ENCODE results near the gene MIP.

DNA sequence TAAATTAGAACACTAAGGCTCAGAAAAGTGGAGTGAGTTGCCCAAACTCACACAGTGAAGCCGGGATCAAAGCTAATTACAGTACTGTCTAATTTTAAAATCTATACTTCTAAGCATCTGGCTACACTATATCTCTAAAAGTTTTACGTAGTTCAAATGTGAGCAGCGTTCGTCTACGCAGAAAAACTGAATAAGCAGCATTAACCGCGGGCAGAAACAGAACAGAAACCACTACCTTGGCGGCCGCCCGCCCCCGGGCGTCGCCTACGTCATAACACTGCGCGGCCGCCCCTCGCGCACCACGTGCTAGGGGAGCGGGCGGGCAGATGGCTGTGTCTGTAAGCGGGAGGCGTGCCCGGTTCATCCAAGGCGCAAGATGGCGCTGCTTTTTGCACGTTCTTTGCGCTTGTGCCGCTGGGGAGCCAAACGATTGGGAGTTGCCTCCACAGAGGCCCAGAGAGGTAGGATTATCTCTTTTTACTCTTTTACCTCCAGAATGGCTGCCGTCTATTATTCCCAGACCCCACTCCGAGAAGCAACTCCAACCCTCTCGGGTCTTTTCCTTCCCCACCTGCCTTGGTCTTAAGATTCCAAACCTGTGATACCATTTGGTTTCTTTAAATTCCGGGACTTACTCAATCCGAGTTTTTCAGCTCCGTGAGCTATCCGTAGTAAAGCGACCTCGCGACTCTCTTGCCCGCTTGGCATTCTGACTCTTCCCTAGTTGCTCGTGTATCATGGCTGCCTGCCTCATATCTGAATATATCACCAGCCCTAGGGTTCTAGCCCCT is 14.0 kb upstream of the MIP start, which contains the start of gene SPRYD4:
- TF ChIP-seq EP300 (IDR thresholded peaks at IDR 0.05), result peak in 1 of 4 donors; percentile 67
- TF ChIP-seq, protein P1, sequence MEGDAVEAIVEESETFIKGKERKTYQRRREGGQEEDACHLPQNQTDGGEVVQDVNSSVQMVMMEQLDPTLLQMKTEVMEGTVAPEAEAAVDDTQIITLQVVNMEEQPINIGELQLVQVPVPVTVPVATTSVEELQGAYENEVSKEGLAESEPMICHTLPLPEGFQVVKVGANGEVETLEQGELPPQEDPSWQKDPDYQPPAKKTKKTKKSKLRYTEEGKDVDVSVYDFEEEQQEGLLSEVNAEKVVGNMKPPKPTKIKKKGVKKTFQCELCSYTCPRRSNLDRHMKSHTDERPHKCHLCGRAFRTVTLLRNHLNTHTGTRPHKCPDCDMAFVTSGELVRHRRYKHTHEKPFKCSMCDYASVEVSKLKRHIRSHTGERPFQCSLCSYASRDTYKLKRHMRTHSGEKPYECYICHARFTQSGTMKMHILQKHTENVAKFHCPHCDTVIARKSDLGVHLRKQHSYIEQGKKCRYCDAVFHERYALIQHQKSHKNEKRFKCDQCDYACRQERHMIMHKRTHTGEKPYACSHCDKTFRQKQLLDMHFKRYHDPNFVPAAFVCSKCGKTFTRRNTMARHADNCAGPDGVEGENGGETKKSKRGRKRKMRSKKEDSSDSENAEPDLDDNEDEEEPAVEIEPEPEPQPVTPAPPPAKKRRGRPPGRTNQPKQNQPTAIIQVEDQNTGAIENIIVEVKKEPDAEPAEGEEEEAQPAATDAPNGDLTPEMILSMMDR (IDR thresholded peaks at IDR 0.05), result peak in 4 of 6 experiments; percentile 22 to 63 (median 32)
